H1 (cell line): ENCODE results near the gene FAM50B. TPM values are rescaled to one million over a fixed set of nuclear protein-coding genes. Genes with fewer than 3 reads are reported as not detected.

Experiments used
- YY1 ChIP-seq: IDR thresholded peaks from 2 replicates; pipeline ENCODE4 v1.6.1; 2011; ENCODE audit warnings: low read depth, mild to moderate bottlenecking, low read length
- polyA plus RNA-seq, 7 experiments: library from polyadenylated mRNA; depleted of rRNA in 3 of 7; stranded (reverse) in 5 of 7; unstranded in 2 of 7; fragments of >200 nt in 5 of 7; fragments of 200-250 nt in 2 of 7; gene quantifications; 1 replicate in 5 of 7; 2 replicates in 1 of 7; 4 replicates in 1 of 7; pipeline versions ENCODE4 v1.2.1 to v1.2.3, GENCODE V29; 2011 to 2013; ENCODE audit warnings: missing spikeins in 2 of 7, mixed read lengths in 2 of 7
- total RNA-seq: library from RNA; stranded (reverse); fragmentation: NEBNext Ultra II Directional; extraction: Animal tissue kit (Norgen Biotek cat#: 25700); gene quantifications from 2 replicates; pipeline ENCODE4 v1.2.1, GENCODE V29; 2021

Gene FAM50B
- total and polyA plus RNA-seq, 2 of the 8 experiments (the other 6 are each of a cell fraction or from before 2014, with no cell fraction given) = 3.1 to 3.2 TPM

DNA sequence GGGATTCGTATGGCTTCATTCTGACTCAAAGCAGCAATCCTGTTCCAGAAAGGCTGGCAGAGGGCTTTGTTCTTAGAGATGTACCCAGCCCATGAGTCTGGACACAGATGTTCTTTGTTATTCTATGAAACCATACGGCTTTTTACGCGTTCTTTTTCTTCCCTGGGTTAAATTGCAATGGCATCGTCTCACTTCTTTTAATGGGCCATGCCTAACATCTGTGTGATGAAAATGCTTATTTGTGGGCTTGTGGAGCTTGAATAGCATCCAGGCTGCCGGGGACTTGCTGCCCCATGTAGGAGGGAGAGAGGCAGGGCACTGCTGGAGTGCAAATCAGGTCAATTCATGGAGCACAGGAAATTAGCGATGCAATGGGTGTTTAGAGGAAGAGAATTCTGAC is 19.4 kb downstream of the FAM50B start (continued):
- no peak for TF ChIP-seq YY1
- TF ChIP-seq, all 59 proteins: peak for 0
